Panc1 (cell line): ENCODE measurements around the gene RGS6.

Experiments used
- CTCF ChIP-seq: fragments of 450-650 bp; IDR thresholded peaks from 2 replicates; pipeline ENCODE4 v1.5.1; 2017; ENCODE audit warnings: mild to moderate bottlenecking
- POLR2AphosphoS5 ChIP-seq: IDR thresholded peaks from 2 replicates; pipeline ENCODE4 v1.6.1; 2012; ENCODE audit warnings: mild to moderate bottlenecking, low read depth, low read length, moderate library complexity
- SIN3A ChIP-seq: IDR thresholded peaks from 2 replicates; pipeline ENCODE4 v1.6.1; 2012; ENCODE audit warnings: low read depth, mild to moderate bottlenecking, low read length, moderate library complexity, borderline replicate concordance; ENCODE audit not compliant: insufficient read depth
- TCF7L2 ChIP-seq: IDR thresholded peaks from 2 replicates; pipeline ENCODE4 v1.6.1; 2011; ENCODE audit warnings: mild to moderate bottlenecking, low read depth, low read length, inconsistent platforms

GRCh38 chr14:72352012-72352411 lies 419.8 kb downstream of the RGS6 start:
- TF ChIP-seq CTCF (no peak), POLR2AphosphoS5 (no peak), TCF7L2 (no peak), SIN3A (no peak)
